Activated naive CD4-positive, alpha-beta T cell treated with anti-CD3 and anti-CD28 coated beads, Interleukin-2, amount 10 ng/mL, durations not matched to agents 7 days and 5 days (primary cell): ENCODE measurements around the gene GJD2.

Experiments
- CTCF ChIA-PET: fragments of 350-600 bp; sonication (Branson Sonifier 250); formaldehyde crosslinking; loops from one replicate; lab custom pipeline; 2021; ENCODE audit warnings: antibody characterized with exemption; lab: Charles Lee
- DNase-seq: peaks from one replicate; pipeline ENCODE4 v3.0.0-alpha.2; 2020
- H3K27ac Mint-ChIP-seq: one replicate; pipeline ENCODE4 v1.8.0; 2021; ENCODE audit warnings: mild to moderate bottlenecking, moderate library complexity, mixed read lengths
- H3K27me3 Mint-ChIP-seq: one replicate; pipeline ENCODE4 v1.8.0; 2021; ENCODE audit warnings: mild to moderate bottlenecking, mixed read lengths
- H3K36me3 Mint-ChIP-seq: one replicate; pipeline ENCODE4 v1.8.0; 2021; ENCODE audit warnings: mixed read lengths
- H3K4me1 Mint-ChIP-seq: one replicate; pipeline ENCODE4 v1.8.0; 2021; ENCODE audit warnings: mixed read lengths
- H3K4me3 Mint-ChIP-seq: one replicate; pipeline ENCODE4 v1.8.0; 2021; ENCODE audit warnings: mild to moderate bottlenecking, moderate library complexity, mixed read lengths
- H3K9me3 Mint-ChIP-seq: one replicate; pipeline ENCODE4 v1.8.0; 2021; ENCODE audit warnings: mixed read lengths

GJD2 gene

DNA sequence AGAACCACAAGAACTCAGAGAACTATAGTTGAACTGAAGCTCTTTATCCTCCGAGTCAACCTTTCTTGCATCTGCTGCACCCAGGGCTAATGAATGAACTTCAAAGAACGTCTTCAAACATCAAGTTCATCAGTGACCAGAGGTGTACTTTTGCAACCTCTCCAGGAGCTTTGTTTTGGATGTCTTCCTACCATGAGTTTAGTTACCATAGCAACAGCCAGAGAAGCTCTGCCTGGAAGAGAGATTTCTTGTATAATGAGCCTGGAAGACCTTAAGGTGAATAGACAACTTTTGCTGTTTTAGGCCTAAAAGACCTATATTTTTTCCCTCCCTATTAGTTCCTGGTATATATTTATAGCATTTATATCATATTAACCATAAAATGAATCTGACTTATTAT lies 31.4 kb upstream of the GJD2 start:
- Mint-ChIP-seq H3K9me3 (no peaks in the 10 kb centered on the region), H3K36me3 (no peaks in the 10 kb centered on the region), H3K27me3 (peaks cover 6% of the 10 kb centered on the region), H3K4me3 (no peak overlapping the region), H3K27ac (no peak overlapping the region), H3K4me1 (no peaks in the 10 kb centered on the region)
- CTCF ChIA-PET, result no interaction called here
- DNase-seq, result no peak

DNA sequence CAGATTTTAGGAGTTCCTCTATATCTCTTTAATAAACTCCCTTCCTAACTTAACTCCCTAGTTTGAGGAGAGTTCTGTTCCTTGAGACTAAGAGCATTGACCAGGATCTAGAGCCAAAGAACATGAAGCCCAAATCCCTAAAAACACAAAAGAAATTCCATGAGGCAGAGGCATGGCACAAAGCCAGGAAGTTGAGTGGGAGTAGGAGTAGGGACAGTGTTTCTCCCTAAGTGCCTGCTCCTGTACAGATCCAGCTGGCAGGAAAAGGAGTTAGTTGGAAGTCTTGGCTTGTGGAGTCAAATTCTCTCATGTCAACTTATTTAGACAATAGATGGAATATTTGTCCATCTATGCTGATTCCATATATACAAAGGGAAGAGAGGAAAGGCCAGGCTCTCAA lies 29.2 kb upstream of the GJD2 start:
- CTCF ChIA-PET, result no interaction called here
- no peaks in the 10 kb centered on the region for H3K36me3 Mint-ChIP-seq
- no peak overlapping the region for H3K4me3 Mint-ChIP-seq
- no peaks in the 10 kb centered on the region for H3K4me1 Mint-ChIP-seq
- H3K27me3 Mint-ChIP-seq, result peaks cover under 1% of the 10 kb centered on the region
- no peak overlapping the region for H3K27ac Mint-ChIP-seq
- no peaks in the 10 kb centered on the region for H3K9me3 Mint-ChIP-seq
- no peak for DNase-seq

DNA sequence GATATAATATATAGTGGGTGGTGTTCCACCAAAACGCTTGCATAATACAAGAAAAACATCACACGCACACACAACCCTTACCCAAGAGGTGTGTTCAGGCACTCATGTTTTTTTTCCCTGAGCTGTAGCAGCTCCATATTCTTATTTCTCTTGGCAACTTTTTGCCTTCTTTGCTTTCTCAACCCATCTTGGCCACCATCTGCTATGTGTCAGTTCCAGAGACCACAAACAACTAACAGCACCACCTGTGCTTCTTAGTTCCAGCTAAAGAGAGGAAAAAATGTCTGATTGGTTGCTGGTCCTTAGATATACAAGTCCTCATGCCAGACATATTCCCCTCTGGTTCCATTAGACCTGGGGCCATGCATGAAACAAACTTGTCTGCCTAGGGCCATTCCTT lies 28.6 kb upstream of the GJD2 start:
- Mint-ChIP-seq H3K27me3 (no peaks in the 10 kb centered on the region), H3K27ac (no peak overlapping the region), H3K4me1 (no peaks in the 10 kb centered on the region), H3K9me3 (no peaks in the 10 kb centered on the region), H3K36me3 (no peaks in the 10 kb centered on the region), H3K4me3 (no peak overlapping the region)
- CTCF ChIA-PET, result no interaction called here
- no peak for DNase-seq

DNA sequence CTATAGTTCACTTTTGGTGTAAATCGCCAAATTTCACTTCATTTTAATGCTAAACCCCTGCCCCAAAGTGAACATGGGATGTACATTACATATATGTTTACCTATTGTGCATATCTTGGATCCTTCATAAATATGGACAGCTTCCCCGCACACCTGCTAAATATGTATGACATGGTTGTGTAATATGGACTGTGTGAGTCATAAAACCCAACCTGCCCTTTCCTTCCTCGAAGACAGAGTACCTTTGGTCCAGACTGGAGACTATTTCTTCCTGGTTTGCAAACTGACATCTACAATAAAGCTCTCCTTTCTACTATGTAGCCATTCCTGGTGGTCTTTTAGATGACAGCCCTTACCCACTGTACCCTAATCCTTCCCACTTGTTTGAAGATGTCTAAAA lies 28.1 kb upstream of the GJD2 start:
- no peaks in the 10 kb centered on the region for H3K4me1 Mint-ChIP-seq
- no peaks in the 10 kb centered on the region for H3K9me3 Mint-ChIP-seq
- CTCF ChIA-PET, result no interaction called here
- no peak overlapping the region for H3K27ac Mint-ChIP-seq
- H3K36me3 Mint-ChIP-seq, result no peaks in the 10 kb centered on the region
- DNase-seq, result no peak
- no peak overlapping the region for H3K4me3 Mint-ChIP-seq
- no peaks in the 10 kb centered on the region for H3K27me3 Mint-ChIP-seq

DNA sequence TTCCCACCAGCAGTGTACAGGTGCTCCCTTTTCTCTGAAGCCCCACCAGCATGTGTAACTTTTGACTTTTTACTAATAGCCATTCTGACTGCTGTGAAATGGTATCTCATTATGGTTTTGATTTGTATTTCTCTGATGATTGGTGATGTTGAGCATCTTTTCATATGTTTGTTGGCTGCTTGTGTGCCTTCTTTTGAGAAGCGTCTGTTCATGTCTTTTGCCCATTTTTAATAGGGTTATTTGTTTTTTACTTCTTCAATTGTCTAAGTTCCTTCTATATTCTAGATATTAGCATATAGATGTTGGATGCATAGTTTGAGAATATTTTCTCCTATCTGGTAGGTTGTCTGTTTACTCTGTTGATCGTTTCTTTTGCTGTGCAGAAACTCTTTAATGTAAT lies 25.9 kb upstream of the GJD2 start:
- Mint-ChIP-seq H3K4me3 (no peak overlapping the region), H3K9me3 (no peaks in the 10 kb centered on the region), H3K4me1 (no peaks in the 10 kb centered on the region), H3K27ac (no peak overlapping the region), H3K36me3 (no peaks in the 10 kb centered on the region), H3K27me3 (no peaks in the 10 kb centered on the region)
- CTCF ChIA-PET, result no interaction called here
- no peak for DNase-seq

DNA sequence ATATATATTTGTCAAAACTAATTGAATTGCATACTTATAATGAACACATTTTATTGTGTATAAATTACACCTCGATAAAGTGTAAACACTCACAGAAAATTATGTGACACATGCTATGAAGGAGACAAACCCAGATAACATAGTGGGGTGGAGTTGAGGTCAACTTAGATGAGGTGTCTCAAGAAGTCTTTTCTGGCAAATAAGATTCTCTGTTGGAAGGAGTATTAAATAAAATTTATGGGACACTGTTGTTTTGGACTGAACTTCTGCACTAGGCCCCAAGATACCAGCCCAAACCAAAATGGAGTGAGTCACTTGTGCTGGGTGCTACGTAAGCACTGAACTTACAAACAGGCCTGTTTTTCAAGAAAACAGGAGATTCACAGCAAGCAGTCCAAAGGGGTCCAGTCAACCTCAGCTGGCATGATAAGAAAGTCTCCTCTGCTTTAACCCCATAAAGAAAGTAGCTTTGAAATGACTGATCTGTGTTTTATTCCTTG lies 21.9 kb upstream of the GJD2 start:
- Mint-ChIP-seq H3K27ac (no peak overlapping the region), H3K9me3 (no peaks in the 10 kb centered on the region), H3K36me3 (no peaks in the 10 kb centered on the region), H3K4me3 (no peak overlapping the region), H3K4me1 (no peaks in the 10 kb centered on the region), H3K27me3 (peaks cover 3% of the 10 kb centered on the region)
- no peak for DNase-seq
- CTCF ChIA-PET, result no interaction called here

DNA sequence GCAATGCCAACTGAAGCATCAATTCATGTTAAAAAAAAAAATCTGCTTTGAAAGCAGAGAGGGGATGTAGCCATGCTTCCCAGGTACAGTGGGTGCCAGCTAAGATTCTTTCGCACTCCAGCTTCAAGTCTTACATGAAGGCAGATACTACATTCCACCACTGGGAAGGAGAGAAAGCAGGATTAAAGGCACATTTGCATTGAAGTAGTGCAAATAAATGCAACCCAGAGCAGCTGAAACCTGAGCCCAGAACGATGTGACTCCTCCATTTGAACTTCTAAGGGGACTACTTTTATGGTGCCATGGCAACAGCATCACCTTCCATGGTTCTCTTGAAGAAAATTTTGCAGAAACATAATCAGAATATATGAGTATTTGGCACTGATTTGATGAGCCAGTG lies 19.1 kb upstream of the GJD2 start:
- Mint-ChIP-seq H3K27ac (no peak overlapping the region), H3K9me3 (no peaks in the 10 kb centered on the region), H3K27me3 (peaks cover 6% of the 10 kb centered on the region), H3K4me1 (no peaks in the 10 kb centered on the region), H3K4me3 (no peak overlapping the region), H3K36me3 (no peaks in the 10 kb centered on the region)
- CTCF ChIA-PET, result no interaction called here
- DNase-seq, result no peak

DNA sequence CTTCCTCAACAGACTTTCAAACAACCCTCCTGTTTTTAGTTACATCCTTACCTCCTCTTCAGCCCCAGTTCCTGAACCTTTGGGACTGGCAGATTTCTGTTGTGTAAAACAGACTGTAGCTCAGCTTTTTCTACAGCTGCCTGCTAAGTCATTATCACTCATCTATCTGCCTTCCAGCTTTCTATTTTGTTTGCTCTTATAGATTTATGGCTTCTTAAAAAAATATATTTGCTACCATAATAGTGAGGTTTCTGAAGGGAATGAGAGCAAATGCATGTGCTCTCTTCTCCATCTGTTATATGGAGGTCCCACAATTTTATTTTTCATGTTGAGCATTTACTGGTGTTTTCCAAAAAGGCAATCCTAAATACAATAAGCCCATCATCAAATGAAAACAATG lies 18.2 kb upstream of the GJD2 start:
- H3K36me3 Mint-ChIP-seq, result no peaks in the 10 kb centered on the region
- H3K27me3 Mint-ChIP-seq, result peaks cover 6% of the 10 kb centered on the region
- CTCF ChIA-PET, result no interaction called here
- no peak overlapping the region for H3K27ac Mint-ChIP-seq
- DNase-seq, result no peak
- H3K9me3 Mint-ChIP-seq, result no peaks in the 10 kb centered on the region
- H3K4me1 Mint-ChIP-seq, result no peaks in the 10 kb centered on the region
- H3K4me3 Mint-ChIP-seq, result no peak overlapping the region

DNA sequence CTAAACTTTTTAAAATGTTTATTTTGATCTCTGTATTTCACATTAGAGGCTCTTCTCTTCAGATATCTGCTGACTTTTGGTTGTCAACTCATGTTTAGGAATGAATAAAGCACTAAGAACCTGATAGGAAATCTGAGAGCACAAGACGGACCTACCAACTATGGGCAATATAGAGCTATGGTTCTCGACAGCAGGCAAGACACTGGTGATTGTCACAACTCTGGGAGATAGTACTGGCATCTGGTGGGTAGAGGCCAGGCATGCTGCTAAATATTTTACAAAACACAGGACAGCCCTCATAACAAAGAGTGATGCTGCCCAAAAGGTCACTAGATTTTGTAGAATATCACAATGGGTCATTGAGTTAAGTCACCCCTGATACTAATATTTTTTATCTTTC lies 17.5 kb upstream of the GJD2 start:
- Mint-ChIP-seq H3K27me3 (peaks cover 6% of the 10 kb centered on the region), H3K9me3 (no peaks in the 10 kb centered on the region), H3K4me1 (no peaks in the 10 kb centered on the region), H3K36me3 (no peaks in the 10 kb centered on the region), H3K27ac (no peak overlapping the region), H3K4me3 (no peak overlapping the region)
- CTCF ChIA-PET, result no interaction called here
- DNase-seq, result no peak

DNA sequence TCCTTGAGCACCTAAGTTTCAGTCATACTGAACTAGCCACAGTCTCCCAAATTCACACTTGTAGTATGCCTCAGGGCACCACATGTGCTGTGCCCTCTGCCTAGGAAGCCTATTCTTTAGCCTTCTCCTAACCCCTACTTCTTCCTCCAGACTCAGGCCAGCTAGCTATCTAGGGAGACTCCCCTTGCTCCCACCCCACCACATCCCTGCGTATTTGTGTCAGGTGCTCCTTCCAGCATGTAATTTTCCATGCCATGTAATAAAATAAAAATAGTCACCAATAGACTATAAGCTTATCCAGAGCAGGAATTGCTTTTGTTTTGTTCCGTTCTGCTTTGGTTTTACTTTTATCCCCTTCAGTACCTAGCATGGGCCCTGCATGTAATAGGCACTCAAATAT lies 14.9 kb upstream of the GJD2 start:
- Mint-ChIP-seq H3K27ac (no peak overlapping the region), H3K4me1 (no peaks in the 10 kb centered on the region), H3K36me3 (no peaks in the 10 kb centered on the region), H3K4me3 (no peak overlapping the region), H3K9me3 (no peaks in the 10 kb centered on the region), H3K27me3 (peaks cover 6% of the 10 kb centered on the region)
- no peak for DNase-seq
- CTCF ChIA-PET, result no interaction called here

DNA sequence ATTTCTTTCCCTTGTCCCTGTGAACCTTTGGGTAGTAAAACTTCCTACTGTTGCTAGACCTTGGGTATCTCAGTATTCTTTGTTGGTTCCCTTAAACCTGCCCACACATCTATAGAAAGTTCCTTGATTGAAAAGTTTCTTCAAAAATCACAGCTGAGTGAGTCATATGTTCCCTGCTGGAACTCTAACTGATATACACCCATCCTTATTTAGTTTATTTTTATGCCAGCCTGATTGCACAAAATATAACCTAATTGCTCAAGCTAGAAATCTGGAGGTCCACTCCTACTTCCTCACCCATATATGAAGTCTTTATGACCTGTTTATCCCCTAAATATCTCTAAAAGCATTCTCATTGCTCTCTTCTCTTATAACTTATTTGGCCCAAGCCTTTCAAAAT lies 13.7 kb upstream of the GJD2 start:
- Mint-ChIP-seq H3K9me3 (no peaks in the 10 kb centered on the region), H3K27ac (no peak overlapping the region), H3K36me3 (no peaks in the 10 kb centered on the region), H3K4me3 (no peak overlapping the region), H3K4me1 (no peaks in the 10 kb centered on the region), H3K27me3 (peaks cover 6% of the 10 kb centered on the region)
- DNase-seq, result no peak
- CTCF ChIA-PET, result no interaction called here

DNA sequence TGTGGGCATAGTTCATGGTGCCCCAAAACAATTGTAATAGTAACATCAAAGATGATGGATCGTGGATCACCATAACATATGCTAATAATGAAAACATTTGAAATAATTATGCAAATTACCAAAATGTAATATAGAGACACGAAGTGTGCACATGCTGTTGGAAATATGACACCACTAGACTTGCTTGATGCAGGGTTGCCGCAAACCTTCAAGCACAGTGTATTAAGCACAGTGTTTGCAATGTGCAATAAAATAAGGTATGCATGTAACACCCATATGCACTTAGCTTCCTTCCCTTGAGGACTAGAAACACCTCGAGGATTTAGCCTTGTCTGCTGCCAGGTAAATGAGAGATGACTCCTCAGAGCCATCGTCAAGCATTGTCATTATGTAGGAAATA lies 10.9 kb upstream of the GJD2 start:
- H3K4me1 Mint-ChIP-seq, result no peaks in the 10 kb centered on the region
- H3K4me3 Mint-ChIP-seq, result no peak overlapping the region
- no peaks in the 10 kb centered on the region for H3K9me3 Mint-ChIP-seq
- no peaks in the 10 kb centered on the region for H3K36me3 Mint-ChIP-seq
- no peak for DNase-seq
- no peak overlapping the region for H3K27ac Mint-ChIP-seq
- peaks cover 4% of the 10 kb centered on the region for H3K27me3 Mint-ChIP-seq
- CTCF ChIA-PET, result no interaction called here

DNA sequence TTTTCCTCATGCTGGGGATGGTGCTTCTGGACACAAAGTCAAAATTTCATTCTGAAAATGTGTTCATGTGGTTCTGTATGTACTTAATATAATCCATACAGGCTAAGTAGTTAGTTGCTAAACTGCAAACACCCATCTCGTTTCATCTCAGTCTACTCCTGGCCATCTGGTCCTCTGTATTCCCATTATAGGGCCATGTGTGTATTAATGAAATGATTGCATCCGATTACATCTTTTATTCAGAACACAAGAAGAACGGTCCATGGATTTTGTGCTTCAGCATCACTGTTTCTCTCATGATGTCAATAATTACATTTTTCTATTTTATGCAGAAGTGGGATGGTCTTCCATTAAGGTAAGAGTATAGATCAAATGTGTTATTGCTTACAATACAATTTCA lies 6.1 kb upstream of the GJD2 start:
- CTCF ChIA-PET, result no interaction called here
- H3K9me3 Mint-ChIP-seq, result no peaks in the 10 kb centered on the region
- H3K27ac Mint-ChIP-seq, result no peak overlapping the region
- H3K27me3 Mint-ChIP-seq, result peaks cover 32% of the 10 kb centered on the region
- no peaks in the 10 kb centered on the region for H3K36me3 Mint-ChIP-seq
- DNase-seq, result no peak
- no peaks in the 10 kb centered on the region for H3K4me1 Mint-ChIP-seq
- H3K4me3 Mint-ChIP-seq, result no peak overlapping the region

DNA sequence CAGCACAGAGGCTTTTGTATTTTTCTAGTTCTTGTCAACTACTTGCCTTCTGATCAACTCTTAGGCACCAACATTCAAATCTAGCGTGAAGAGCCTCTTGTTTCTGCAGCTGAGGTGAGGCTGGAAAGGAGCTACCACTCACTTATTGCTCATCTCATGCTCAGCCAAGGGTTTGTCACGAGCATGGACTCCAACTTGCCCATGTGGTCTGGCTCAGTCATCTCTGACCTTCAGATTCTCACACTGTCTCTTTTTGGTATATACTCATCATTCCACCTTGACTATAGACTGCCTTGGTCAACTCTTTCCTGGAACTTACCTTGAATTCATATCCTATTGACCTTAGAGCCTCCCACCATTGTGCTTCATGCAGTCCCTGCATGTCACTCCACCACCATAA lies 5.2 kb upstream of the GJD2 start:
- no peak overlapping the region for H3K4me3 Mint-ChIP-seq
- peaks cover 41% of the 10 kb centered on the region for H3K27me3 Mint-ChIP-seq
- no peak for DNase-seq
- CTCF ChIA-PET, result no interaction called here
- H3K4me1 Mint-ChIP-seq, result no peaks in the 10 kb centered on the region
- no peak overlapping the region for H3K27ac Mint-ChIP-seq
- H3K36me3 Mint-ChIP-seq, result no peaks in the 10 kb centered on the region
- no peaks in the 10 kb centered on the region for H3K9me3 Mint-ChIP-seq

DNA sequence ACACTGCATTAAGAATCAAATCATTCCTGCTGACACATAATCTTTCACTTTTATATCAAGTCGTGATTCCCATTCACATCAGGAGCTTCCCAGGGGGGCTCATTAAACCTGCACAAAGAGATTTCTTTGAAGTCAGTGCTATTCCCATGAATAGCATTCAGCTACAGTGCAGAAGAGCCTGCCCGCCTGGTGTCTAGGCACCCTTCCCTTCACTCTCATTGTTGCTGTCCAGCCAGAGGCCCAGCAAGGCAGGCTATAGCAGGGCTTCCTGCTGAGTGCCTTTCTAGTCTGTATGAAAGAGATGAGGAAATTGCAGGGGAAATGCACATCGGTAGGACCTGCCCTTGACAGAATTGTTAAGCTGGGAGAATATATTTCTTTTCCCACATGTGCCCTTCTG lies 4.5 kb upstream of the GJD2 start:
- peaks cover 47% of the 10 kb centered on the region for H3K27me3 Mint-ChIP-seq
- H3K4me3 Mint-ChIP-seq, result no peak overlapping the region
- H3K27ac Mint-ChIP-seq, result no peak overlapping the region
- H3K4me1 Mint-ChIP-seq, result no peaks in the 10 kb centered on the region
- no peaks in the 10 kb centered on the region for H3K36me3 Mint-ChIP-seq
- DNase-seq, result no peak
- no peaks in the 10 kb centered on the region for H3K9me3 Mint-ChIP-seq
- CTCF ChIA-PET, result no interaction called here

DNA sequence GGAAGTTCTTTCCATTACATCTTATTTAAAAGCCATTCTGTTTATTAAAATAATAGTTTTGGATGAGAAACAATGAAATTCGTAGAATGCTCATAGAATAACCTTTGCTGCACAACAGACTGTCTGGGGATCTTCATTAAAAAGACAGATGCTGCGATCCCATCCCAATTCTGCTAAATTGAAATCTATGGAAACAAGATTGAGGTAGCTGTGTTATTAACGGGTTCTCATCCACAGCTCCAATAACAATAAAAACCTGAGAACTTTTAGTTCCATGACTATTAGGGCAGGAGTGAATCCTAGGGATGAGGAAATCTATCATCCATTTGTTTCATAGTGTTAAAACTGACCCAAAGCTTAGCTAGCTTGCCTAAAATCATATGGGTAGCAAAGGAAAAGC lies 2.5 kb upstream of the GJD2 start:
- no peak overlapping the region for H3K4me3 Mint-ChIP-seq
- H3K36me3 Mint-ChIP-seq, result no peaks in the 10 kb centered on the region
- H3K27ac Mint-ChIP-seq, result no peak overlapping the region
- DNase-seq, result no peak
- peaks cover 67% of the 10 kb centered on the region for H3K27me3 Mint-ChIP-seq
- CTCF ChIA-PET, result no interaction called here
- no peaks in the 10 kb centered on the region for H3K9me3 Mint-ChIP-seq
- H3K4me1 Mint-ChIP-seq, result peaks cover 5% of the 10 kb centered on the region
